ENCODE results near the gene RAD51B.

DNA sequence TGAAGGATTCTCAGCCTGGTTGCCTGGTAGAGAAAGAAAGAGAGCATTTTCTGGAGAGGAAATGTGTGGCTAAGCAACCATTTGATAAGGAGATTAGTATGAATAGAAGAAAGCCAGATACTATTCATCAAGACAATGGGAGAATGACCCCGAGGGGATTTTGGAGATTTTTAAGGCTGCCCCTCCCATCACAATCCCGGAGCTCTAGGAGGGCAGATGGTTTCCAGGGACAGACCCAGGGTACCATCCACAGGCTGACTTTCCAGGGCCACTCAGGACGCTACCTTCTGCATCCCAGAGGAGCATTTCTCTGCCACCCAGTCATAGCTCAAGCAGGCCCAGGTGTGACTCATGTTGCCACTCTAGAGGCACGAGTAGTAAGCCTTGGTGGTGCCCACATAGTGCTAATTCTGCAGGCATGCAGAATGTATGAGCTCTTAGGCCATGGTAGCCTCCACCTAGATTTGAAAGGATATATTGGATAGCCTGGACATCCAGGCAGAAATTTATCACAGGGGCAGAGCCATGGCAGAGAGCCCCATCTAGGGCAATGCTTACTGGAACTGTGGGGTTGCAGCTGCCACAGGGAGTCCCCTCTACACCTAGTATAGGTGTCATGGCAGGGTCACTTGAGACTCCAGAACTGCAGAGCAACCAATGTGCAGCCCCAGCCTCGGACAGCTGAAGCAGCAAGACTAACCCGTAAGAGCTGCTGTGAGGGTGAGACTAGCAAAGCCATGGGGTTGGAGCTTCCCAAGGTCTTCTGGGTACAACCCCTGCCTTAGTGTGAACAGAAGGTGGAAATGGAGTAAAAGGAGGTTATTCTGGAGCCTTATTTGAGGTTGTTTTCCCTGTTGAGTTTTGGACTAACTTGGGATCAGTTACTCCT lies 607.3 kb downstream of the RAD51B start:
- no peak for TF ChIP-seq TAF1 (IDR thresholded peaks at IDR 0.05; ENCODE audit: borderline replicate concordance, low read depth, low read length)
- TF ChIP-seq POLR2AphosphoS5 (IDR thresholded peaks at IDR 0.05; ENCODE audit: low read depth, low read length): no peak
- TF ChIP-seq POLR2A (IDR thresholded peaks at IDR 0.05; ENCODE audit: low read depth, low read length): no peak

Data from GM12892 (cell line).